Stimulated activated CD4-positive, alpha-beta T cell treated with anti-CD3 and anti-CD28 coated beads, Interleukin-15, amount 100 ng/mL, for 48 hours (primary cell): Measurements from ENCODE around the gene SIM1.

ENCODE experiments used
- DNase-seq, 2 donors: peaks; one replicate each; pipeline ENCODE4 v3.0.0-alpha.2; 2020; ENCODE audit warnings: low read depth in 2 of 2

The SIM1 gene

DNA sequence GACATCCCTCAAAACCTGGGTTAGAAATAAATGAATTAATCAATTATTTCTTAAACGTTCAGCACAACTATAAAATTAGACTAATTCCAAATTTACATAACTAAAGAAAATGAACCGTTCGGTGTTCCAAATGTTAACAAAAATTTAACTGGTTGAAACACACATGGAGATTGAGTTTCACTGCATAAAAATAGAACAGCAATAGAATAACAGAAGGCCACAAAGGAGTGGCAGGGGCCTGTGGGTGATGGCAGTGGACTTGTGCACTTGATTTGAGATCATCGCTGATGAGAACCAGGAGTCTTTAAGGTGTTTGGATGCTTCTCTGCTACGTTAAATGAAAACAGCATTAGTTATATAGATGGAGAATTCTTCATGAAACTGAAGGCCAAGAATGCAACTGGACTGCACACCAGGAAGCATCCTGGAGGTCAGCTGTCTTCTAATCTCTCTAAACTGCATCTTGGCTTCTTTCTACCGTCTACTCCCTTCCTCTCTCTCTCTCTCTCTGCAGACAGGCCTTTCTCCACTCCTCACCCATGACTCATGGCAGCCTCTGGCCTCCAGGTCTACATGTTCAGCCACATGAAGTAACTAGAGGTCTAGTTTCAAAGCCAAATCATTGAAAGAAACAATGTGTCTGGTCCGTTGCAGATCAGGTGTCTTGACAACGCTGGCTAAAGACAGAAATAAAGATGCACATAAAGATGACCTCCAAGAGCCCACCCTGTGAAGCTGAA is 111.3 kb downstream of the SIM1 start:
- no peak for DNase-seq

DNA sequence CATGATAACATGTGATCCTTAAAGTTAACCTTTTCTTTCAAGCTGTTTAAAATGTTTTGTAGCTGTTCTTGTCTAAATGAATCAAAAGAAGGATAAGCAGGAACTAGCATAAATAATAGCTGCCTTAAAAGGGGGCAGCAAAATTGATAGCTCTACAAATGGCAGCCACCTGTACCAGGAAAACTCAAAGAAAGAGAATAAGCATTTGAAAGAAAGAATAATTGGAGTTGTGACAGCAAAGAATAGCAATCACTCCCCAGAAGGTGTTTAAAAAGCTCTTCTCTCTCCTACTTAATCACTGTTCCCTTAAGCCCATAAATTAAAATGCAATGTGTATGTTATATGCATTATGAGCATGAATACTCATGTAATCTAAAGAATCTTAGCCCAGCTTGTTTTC is 114.6 kb downstream of the SIM1 start:
- no peak for DNase-seq

DNA sequence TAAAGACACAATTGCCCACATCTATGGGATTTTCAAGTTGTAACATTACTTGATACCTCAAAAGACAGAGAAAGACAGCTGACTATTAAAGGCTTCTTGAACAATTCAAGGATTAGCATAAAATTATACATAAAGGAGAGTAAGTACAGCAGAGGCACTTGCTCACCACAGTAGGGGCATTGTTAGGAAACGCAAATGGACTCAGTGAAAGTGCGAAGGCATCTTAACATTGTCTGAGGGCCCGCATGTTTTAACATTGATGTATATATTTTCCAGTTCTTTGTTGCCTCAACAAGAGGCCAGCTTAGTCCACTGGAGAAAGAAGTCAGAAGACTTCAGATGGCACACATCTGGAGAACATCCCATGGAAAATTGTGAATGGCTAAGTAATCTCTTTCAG is 115.4 kb downstream of the SIM1 start:
- no peak for DNase-seq

DNA sequence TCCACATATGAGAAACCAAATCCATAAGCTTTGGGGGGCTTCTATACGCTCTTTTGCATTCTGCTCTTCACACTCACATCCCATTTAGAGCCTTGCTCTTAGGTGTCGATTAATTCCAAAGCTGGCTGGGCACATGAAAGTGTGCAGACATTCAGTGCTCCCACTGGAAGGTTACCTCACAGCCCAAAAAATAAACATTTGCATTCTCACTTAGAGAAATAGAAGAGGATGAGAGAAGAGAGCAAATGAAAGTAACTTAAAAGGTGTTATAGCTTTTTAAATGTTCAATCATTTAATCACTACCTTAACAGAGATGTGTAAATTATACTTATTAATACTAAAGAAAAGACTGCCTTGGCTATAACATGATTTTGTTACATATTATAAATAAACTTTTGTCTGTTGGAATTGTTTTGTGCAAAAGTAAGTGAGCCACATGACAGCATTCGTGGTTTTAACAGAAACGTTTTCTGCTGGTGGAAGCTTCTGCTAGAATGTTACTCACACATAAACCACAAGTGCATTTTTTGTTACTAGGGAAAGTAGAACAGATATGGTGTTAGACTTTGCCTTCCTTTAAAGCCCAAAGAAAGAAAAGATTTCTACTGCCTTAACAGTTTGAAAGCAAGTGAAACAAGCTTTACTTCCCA is 116.7 kb downstream of the SIM1 start:
- DNase-seq = no peak

DNA sequence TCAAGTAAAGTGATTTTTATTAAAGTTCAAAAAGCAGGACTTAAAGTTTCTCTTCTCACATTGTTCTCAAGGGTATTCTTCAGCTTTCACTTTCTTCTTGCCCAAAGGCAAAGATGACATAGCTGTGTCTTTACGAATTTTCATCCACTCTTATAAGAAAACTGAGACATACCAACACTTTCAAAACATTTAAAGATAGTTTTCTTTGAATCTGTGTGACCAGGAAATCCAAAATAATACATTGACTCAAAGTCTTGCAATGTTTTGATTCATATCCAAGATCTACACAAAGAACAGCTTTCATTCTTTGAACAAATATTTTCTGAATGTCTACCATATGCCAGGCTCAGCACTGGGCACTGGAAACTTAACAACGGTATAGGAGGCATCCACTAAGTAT is 117.9 kb downstream of the SIM1 start:
- DNase-seq = no peak

DNA sequence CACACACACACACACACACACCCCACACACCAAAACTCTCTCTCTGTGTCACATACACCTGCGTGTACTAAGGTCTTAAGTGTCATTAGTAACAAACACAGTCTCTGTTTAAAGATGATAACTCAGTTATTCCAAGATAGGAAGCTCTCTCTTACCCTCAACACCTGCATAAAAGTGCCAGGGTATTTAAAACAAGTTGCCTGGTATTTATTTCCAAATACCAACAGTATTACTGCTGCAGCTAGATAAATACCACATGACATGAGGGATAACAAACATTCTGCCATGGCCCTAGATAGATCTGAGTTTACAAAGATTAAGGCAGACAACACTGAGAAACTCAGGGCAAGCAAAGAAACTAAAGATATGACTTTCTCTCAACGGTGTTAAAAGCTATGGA is 118.5 kb downstream of the SIM1 start:
- no peak for DNase-seq

DNA sequence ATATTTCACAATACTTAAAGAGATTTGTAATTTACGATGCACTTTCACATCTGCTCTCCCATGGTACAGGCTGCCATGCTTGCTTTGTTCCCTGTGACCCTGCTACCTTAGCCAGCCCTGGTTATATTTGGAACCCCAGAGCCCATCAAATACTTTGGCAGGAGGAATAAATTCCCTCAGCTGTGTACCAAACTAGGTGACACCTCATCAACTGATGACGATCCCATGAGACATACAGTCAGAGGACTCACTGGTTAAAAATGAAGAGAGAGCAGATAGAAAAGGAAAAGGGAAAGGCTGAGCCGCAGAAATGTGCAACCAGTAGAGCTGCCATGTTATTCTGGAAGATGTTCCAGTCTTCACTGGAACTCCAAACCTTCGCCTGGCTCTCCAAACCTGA is 120.0 kb downstream of the SIM1 start:
- DNase-seq = no peak

DNA sequence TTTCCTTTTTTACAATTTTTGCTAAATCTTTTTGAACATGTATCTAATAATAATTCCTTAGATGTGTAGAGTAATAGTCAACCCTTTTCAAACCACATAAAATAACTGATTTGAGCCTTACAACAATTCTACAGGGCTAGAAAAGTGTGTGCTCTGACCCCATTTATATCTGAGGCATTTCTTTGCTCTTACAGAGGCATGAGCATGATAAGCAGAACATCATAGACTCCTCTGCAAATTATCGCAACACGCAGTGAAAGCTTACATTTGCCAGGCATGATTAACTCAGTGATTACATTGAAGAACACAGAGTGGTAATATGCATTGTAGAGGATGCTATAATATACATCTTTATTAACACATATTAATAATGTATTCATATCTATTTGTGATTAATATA is 120.4 kb downstream of the SIM1 start:
- DNase-seq = no peak

DNA sequence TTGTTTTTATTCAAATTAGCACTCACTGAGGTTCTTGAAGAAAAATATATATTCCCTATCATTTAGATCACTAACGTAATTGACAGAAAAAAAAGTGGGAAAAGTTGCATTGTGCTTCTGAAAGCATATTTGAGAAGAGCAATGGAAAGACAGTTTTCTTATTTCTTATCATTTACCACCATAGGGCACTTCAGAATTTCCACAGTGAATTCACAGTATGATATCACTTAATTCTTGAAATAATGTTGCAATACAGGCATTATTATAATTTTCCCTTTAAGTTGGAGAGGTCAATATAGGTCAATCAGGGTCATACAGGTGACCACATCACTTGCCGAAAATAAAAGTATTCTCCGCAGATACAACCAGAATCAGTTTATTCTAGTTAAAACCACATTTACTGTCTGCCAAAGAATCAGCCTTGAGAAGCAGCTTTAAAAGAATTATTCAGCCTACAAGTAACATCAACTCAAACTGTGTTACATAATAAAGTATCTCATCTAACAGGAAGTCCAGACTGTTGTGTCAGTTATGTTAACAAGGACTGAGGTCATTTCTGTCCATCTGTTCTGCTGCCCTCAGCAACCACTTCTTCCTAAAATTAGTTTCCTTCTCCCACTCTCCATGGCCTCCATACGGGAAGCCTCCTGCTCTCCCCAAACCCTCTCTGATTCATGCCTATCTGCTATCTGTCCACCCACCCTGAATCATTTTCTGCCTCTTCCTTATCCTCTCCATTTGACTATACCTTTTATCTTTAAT is 121.2 kb downstream of the SIM1 start:
- DNase-seq = no peak

DNA sequence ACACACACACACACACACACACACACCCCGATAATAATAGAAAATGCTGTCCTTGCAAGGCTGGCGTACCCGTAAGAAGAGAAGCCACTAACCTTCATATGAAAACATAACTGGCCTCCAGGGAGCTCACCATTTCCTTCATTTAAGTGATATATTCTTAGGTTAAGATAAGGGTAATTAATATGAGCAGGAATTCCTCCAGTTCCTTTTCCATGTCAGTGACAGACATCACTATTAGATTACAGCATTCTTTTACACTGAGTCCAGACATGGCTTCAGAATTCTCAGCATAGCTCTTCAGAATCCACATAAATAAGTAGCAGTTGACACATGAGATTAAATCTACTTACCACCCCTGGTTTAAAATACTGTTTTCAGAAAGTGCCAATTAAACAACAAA is 121.9 kb downstream of the SIM1 start:
- no peak for DNase-seq

DNA sequence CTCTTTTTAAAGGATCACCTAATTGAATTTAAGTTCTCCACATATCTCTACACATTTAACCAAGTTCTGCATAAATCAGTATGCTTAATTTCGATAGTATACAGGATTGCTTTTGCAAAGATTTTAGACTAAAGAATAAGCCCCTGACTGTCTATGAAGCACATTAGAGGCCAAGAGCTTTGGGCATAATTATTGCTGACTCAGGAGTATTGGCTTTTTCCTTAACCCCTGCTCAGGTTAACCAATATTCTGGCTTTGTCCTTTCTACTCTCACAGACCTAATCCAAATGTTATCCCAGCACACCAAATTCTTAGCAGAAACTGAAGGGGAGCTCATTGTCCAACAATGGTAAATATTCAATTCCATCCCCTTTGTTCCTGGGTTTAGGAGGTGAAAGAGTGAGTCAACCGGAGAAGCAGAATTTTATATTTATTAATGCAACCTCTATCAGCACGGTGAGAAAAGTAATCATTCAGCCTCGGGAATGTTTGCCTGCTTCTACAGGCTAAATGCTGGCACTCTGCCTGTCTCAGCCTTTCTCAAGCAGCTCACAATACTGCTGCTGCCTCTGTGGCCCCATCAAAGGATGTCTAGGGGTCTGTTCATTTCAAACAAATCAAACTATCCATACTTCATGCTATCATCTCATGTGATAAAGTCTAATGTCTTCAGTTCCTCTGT is 125.0 kb downstream of the SIM1 start:
- no peak for DNase-seq

DNA sequence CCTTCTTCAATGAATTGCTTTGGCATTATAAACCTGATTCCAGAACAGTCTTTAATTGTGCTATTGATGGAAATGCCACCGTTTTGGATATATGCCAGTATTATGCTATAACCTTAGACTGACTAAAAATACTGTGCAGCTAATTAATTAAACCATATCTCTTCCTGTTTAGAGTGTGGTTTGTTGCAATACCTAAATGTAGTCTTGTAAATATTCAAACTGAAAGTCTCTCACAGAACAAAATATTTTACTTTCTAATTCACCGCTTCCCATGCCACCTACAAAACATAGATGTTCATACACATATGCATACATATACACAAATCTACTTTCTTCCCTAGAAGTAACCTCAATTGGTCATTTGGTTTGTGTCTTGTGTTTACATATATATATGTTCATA is 126.6 kb downstream of the SIM1 start:
- DNase-seq = no peak

DNA sequence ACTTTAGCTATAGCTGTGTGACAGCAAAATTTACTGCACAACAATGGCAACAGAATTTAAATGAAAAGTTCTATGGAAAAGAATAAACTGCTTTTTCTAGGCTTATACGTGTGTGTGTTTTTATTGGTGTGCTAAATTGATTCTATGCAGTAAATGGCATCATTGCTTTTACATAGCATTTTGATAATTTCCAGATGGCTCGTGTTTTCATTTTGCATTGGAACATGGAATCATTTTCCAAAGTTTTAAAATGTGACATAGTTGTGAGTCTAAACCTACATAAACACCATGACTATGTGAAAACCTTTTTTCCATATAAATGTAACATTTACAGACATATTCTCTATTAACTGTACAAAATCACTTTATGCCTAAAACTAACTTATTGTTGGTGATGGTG is 127.8 kb downstream of the SIM1 start:
- no peak for DNase-seq

DNA sequence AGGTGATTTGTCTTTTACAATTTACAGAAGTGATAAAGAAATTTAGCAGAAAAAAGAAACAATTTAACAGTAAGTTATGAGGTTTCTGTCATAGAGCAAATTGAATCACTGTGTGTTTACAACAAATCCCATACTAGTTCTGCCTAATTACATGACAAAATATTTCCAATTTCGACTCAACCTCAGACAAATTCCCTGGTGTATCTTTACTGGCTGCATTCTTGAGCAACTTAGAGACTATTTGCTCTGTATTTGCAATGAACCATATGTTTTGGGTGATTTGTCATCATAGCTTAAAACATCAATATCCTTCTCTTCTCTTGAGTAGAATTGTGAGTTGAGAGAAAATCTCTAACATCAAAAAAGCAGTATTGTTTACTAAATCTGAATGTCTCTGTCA is 128.7 kb downstream of the SIM1 start:
- DNase-seq = no peak
